Astrocyte of the spinal cord (primary cell): Measurements from ENCODE around the gene TMEM245.

Experiments
- DNase-seq: peaks from one replicate; pipeline ENCODE4 v3.0.0; 2011; ENCODE audit warnings: low read depth, low spot score
- H3K4me3 ChIP-seq: 2 replicates; pipeline ENCODE4 v1.5.1; 2011; ENCODE audit warnings: low read depth, mild to moderate bottlenecking, low read length, moderate library complexity
- CTCF ChIP-seq: IDR thresholded peaks from 2 replicates; pipeline ENCODE4 v1.5.1; 2012; ENCODE audit warnings: low read depth, mild to moderate bottlenecking, low read length, inconsistent platforms
- in situ Hi-C: cut with HindIII; loops from 2 replicates; pipeline ENCODE4 v1.10.0; 2017; ENCODE audit warnings: low sequenced_read_pairs

The TMEM245 gene

GRCh38 chr9:109030426-109030825 is 89.3 kb downstream of the TMEM245 start:
- DNase-seq, result no peak
- no peak overlapping the region for H3K4me3 ChIP-seq
- no peak for TF ChIP-seq CTCF
- in situ Hi-C loops, result no loop called here

- no peak for DNase-seq
- in situ Hi-C loops, result no loop called here
- H3K4me3 ChIP-seq, result no peak overlapping the region
- TF ChIP-seq CTCF, result no peak
These were observed 91.3 kb downstream of the TMEM245 start for GRCh38 chr9:109028457-109028856.

- TF ChIP-seq CTCF, result no peak
- DNase-seq, result peak; percentile 16
- in situ Hi-C loops, result no loop called here
- no peak overlapping the region for H3K4me3 ChIP-seq
These were observed 92.6 kb downstream of the TMEM245 start for GRCh38 chr9:109027176-109027575.

GRCh38 chr9:109026306-109026705 is 93.4 kb downstream of the TMEM245 start:
- H3K4me3 ChIP-seq, result no peak overlapping the region
- in situ Hi-C loops, result no loop called here
- TF ChIP-seq CTCF, result no peak

GRCh38 chr9:109022873-109023272 is 96.9 kb downstream of the TMEM245 start:
- DNase-seq, result no peak
- no peak for TF ChIP-seq CTCF
- in situ Hi-C loops, result no loop called here
- no peak overlapping the region for H3K4me3 ChIP-seq

More at GRCh38 chr9:109026306-109026705, 93.4 kb downstream of the TMEM245 start:
- DNase-seq, result no peak

GRCh38 chr9:109020581-109021511 is 98.9 kb downstream of the TMEM245 start:
- no peak for TF ChIP-seq CTCF
- no peak overlapping the region for H3K4me3 ChIP-seq
- no peak for DNase-seq
- in situ Hi-C loops, result no loop called here
